Esophagus (tissue), 2 donors: ENCODE data around the gene SLCO2B1. TPM values are rescaled to one million over a fixed set of nuclear protein-coding genes. Genes with fewer than 3 reads are reported as not detected.

Experiments used
- H3K27ac ChIP-seq, 2 donors: one replicate each; pipeline ENCODE4 v1.5.1; 2013; ENCODE audit warnings: low read depth in 2 of 2, mild to moderate bottlenecking in 2 of 2, inconsistent platforms in 1 of 2, low read length in 1 of 2, moderate library complexity in 1 of 2
- H3K27me3 ChIP-seq, 2 donors: one replicate each; pipeline ENCODE4 v1.6.1; 2013; ENCODE audit warnings: low read length in 2 of 2, control low read depth in 1 of 2, mild to moderate bottlenecking in 1 of 2; ENCODE audit not compliant: insufficient read depth in 2 of 2, control insufficient read depth in 1 of 2
- H3K36me3 ChIP-seq, 2 donors: one replicate each; pipeline ENCODE4 v1.6.1; 2013; ENCODE audit warnings: low read length in 1 of 2; ENCODE audit not compliant: control insufficient read depth in 2 of 2, insufficient read depth in 2 of 2
- H3K4me1 ChIP-seq, 2 donors: one replicate each; pipeline ENCODE4 v1.6.1; 2013; ENCODE audit warnings: low read length in 1 of 2; ENCODE audit not compliant: control insufficient read depth in 2 of 2, insufficient read depth in 2 of 2
- H3K4me3 ChIP-seq, 2 donors: one replicate each; pipeline ENCODE4 v1.5.1; 2013; ENCODE audit warnings: low read length in 2 of 2, mild to moderate bottlenecking in 2 of 2, low read depth in 1 of 2, moderate library complexity in 1 of 2
- H3K9me3 ChIP-seq, 2 donors: one replicate each; pipeline ENCODE4 v1.6.1; 2013; ENCODE audit warnings: mild to moderate bottlenecking in 2 of 2, low read depth in 1 of 2, low read length in 1 of 2, moderate library complexity in 1 of 2; ENCODE audit not compliant: control insufficient read depth in 2 of 2, insufficient read depth in 1 of 2
- WGBS, 2 donors: extraction: QIAGEN DNeasy Blood & Tissue Kit; methylation state at CpG; one replicate each; pipeline ENCODE4 v1.1.7; 2013; 5-methylcytosine and 5-hydroxymethylcytosine counted together
- polyA plus RNA-seq, 2 donors: library from polyadenylated mRNA; stranded (reverse); fragments of 200-250 nt; gene quantifications; one replicate each; pipeline ENCODE4 v1.2.3, GENCODE V29; 2013
- donor health status: healthy with polysubstance abuse.
- donor health status: Bipolar disorder and iron deficiency.

SLCO2B1 gene
- polyA plus RNA-seq, 2 donors = 5.6 to 5.7 TPM

GRCh38 chr11:75241036-75241905 lies 90.4 kb downstream of the SLCO2B1 start:
- Histone ChIP-seq H3K4me1 (peaks cover 9 to 12% of the 10 kb centered on the region in 2 donors), H3K4me3 (peak overlapping the region; percentile 51 to 53), H3K9me3 (no peaks in the 10 kb centered on the region), H3K27me3 (peaks cover 0 to 8% of the 10 kb centered on the region in 2 donors), H3K36me3 (no peaks in the 10 kb centered on the region), H3K27ac (no peak overlapping the region)
- WGBS, 2 donors = 1 to 2% methylated on average over 105 to 140 of the region's 140 CpGs

- peaks cover 9 to 12% of the 10 kb centered on the region in 2 donors for H3K4me1 ChIP-seq
- peak overlapping the region; percentile 32 to 51 for H3K4me3 ChIP-seq
- H3K27ac ChIP-seq = no peak overlapping the region
- peaks cover 0 to 8% of the 10 kb centered on the region in 2 donors for H3K27me3 ChIP-seq
- WGBS, 2 donors = 8 to 12% methylated on average over 43 to 72 of the region's 72 CpGs
- H3K9me3 ChIP-seq = no peaks in the 10 kb centered on the region
- H3K36me3 ChIP-seq = no peaks in the 10 kb centered on the region
Measured at GRCh38 chr11:75241906-75242644, 91.2 kb downstream of the SLCO2B1 start.

GRCh38 chr11:75242722-75243600 lies 92.1 kb downstream of the SLCO2B1 start:
- no peak overlapping the region for H3K27ac ChIP-seq
- no peaks in the 10 kb centered on the region for H3K9me3 ChIP-seq
- 80 to 84% methylated on average over 16 of the region's 16 CpGs for WGBS, 2 donors
- no peaks in the 10 kb centered on the region for H3K36me3 ChIP-seq
- H3K27me3 ChIP-seq = peaks cover 0 to 8% of the 10 kb centered on the region in 2 donors
- peaks cover 9 to 12% of the 10 kb centered on the region in 2 donors for H3K4me1 ChIP-seq
- no peak overlapping the region for H3K4me3 ChIP-seq

- Histone ChIP-seq H3K4me1 (peaks cover 9 to 12% of the 10 kb centered on the region in 2 donors), H3K36me3 (no peaks in the 10 kb centered on the region), H3K9me3 (no peaks in the 10 kb centered on the region), H3K27me3 (peaks cover 0 to 8% of the 10 kb centered on the region in 2 donors), H3K4me3 (no peak overlapping the region), H3K27ac (no peak overlapping the region)
- 80 to 81% methylated on average over 10 of the region's 10 CpGs for whole genome bisulfite sequencing, 2 donors
Measured at GRCh38 chr11:75244052-75244814, 93.3 kb downstream of the SLCO2B1 start.

- Histone ChIP-seq H3K36me3 (no peaks in the 10 kb centered on the region), H3K4me1 (peaks cover 9 to 11% of the 10 kb centered on the region in 2 donors), H3K9me3 (no peaks in the 10 kb centered on the region), H3K4me3 (no peak overlapping the region), H3K27ac (no peak overlapping the region), H3K27me3 (peaks cover 0 to 4% of the 10 kb centered on the region in 2 donors)
- WGBS, 2 donors = 79 to 80% methylated on average over 5 of the region's 5 CpGs
Measured at GRCh38 chr11:75245356-75246005, 94.6 kb downstream of the SLCO2B1 start.

GRCh38 chr11:75246006-75246670 lies 95.2 kb downstream of the SLCO2B1 start:
- Histone ChIP-seq H3K4me1 (peaks cover 4 to 8% of the 10 kb centered on the region in 2 donors), H3K4me3 (no peak overlapping the region), H3K9me3 (no peaks in the 10 kb centered on the region), H3K27ac (no peak overlapping the region), H3K27me3 (no peaks in the 10 kb centered on the region), H3K36me3 (no peaks in the 10 kb centered on the region)
- WGBS, 2 donors = 59 to 64% methylated on average over 7 of the region's 7 CpGs

GRCh38 chr11:75246671-75247350 lies 95.9 kb downstream of the SLCO2B1 start:
- Histone ChIP-seq H3K27me3 (no peaks in the 10 kb centered on the region), H3K4me3 (no peak overlapping the region), H3K36me3 (no peaks in the 10 kb centered on the region), H3K27ac (no peak overlapping the region), H3K9me3 (no peaks in the 10 kb centered on the region), H3K4me1 (peaks cover 0 to 3% of the 10 kb centered on the region in 2 donors)
- WGBS, 2 donors = 67 to 69% methylated on average over 11 of the region's 11 CpGs

- no peaks in the 10 kb centered on the region for H3K27me3 ChIP-seq
- no peak overlapping the region for H3K27ac ChIP-seq
- no peak overlapping the region for H3K4me3 ChIP-seq
- WGBS, 2 donors = 40 to 43% methylated on average over 11 of the region's 11 CpGs
- H3K36me3 ChIP-seq = no peaks in the 10 kb centered on the region
- H3K9me3 ChIP-seq = no peaks in the 10 kb centered on the region
- H3K4me1 ChIP-seq = no peaks in the 10 kb centered on the region
Measured at GRCh38 chr11:75248924-75249256, 98.0 kb downstream of the SLCO2B1 start.
